Right lobe of liver (tissue), 4 donors: Measurements from ENCODE around the gene GBGT1.

Experiments
- POLR2A ChIP-seq: fragments of 450-650 bp; IDR thresholded peaks from one replicate; pipeline ENCODE4 v1.6.1; 2017; ENCODE audit warnings: antibody characterized with exemption, mild to moderate bottlenecking
- TF ChIP-seq, protein P1 (sequence below), 4 donors: fragments of 200-600 bp in 3 of 4; fragments of 450-650 bp in 1 of 4; IDR thresholded peaks; one replicate each; pipeline versions ENCODE4 v1.5.1 to v1.8.0; 2016 to 2022; ENCODE audit warnings: antibody characterized with exemption in 4 of 4, mild to moderate bottlenecking in 2 of 4
- donor health status: DM: no; HTN: no; CAD: no.
- donor health status: DM: no; HTN: no; CAD: no.
- donor health status: DM: no; HTN: yes; CAD: no.

DNA sequence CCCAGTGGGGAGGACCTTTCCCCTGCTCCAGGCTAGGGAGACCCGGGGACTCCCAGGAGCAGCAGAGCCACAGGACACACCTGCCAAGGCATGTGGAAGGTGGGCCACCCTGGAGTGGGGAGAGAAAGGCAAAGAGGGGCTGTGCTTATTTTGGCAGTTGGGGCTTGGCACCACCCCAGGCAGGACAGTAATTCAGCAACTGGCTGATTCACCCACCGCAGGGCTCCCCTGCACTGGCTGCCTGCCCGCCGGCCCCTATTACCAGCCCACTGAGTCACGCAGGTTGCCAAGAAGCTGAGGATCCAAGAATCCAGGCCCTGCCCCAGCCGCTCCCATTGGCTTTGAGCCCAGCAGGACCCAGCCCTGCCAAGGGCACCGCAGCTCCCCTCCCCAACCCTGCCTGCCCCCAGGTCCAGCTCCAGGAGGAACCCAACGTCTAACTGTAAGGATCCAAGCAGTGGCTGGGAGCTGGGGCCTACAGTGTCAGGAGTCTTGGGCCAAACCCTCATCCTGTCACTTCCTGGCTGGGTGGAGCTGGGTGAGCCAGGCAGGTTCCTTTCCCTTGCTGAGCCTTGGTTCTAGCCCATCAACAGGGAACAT, 28.5 kb downstream of the GBGT1 start:
- no peak for TF ChIP-seq POLR2A
- TF ChIP-seq, protein P1, sequence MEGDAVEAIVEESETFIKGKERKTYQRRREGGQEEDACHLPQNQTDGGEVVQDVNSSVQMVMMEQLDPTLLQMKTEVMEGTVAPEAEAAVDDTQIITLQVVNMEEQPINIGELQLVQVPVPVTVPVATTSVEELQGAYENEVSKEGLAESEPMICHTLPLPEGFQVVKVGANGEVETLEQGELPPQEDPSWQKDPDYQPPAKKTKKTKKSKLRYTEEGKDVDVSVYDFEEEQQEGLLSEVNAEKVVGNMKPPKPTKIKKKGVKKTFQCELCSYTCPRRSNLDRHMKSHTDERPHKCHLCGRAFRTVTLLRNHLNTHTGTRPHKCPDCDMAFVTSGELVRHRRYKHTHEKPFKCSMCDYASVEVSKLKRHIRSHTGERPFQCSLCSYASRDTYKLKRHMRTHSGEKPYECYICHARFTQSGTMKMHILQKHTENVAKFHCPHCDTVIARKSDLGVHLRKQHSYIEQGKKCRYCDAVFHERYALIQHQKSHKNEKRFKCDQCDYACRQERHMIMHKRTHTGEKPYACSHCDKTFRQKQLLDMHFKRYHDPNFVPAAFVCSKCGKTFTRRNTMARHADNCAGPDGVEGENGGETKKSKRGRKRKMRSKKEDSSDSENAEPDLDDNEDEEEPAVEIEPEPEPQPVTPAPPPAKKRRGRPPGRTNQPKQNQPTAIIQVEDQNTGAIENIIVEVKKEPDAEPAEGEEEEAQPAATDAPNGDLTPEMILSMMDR (IDR thresholded peaks at IDR 0.05), result no peak
